ENCODE measurements around the gene EIF4G2.
"Not testable (repeated sequence)": the region's sequence is repeated elsewhere in the genome, so short reads cannot be mapped to it uniquely, and the experiment has no call there.

The EIF4G2 gene

GRCh38 chr11:10844356-10844755 is 35.6 kb upstream of the EIF4G2 start:
- Histone ChIP-seq H3K4me3 (ENCODE audit: low read length in 2 of 2) (no peak overlapping the region), H3K36me3 (ENCODE audit: control insufficient read depth in 2 of 2, insufficient read depth in 2 of 2, low read length in 2 of 2) (no peaks in the 10 kb centered on the region), H3K9ac (ENCODE audit: low read depth in 1 of 2, low read length in 2 of 2) (no peak overlapping the region), H3K27me3 (ENCODE audit: control insufficient read depth in 2 of 2, insufficient read depth in 2 of 2, low read length in 2 of 2) (no peaks in the 10 kb centered on the region), H3K9me3 (ENCODE audit: control insufficient read depth in 2 of 2, low read length in 2 of 2) (no peaks in the 10 kb centered on the region), H3K27ac (ENCODE audit: low read depth in 2 of 2, low read length in 2 of 2) (no peak overlapping the region), H3K4me1 (ENCODE audit: control insufficient read depth in 2 of 2, insufficient read depth in 2 of 2, low read length in 2 of 2) (peaks cover 6 to 10% of the 10 kb centered on the region in 2 donors)

- no peak overlapping the region for H3K9ac ChIP-seq (ENCODE audit: low read depth in 1 of 2, low read length in 2 of 2)
- no peaks in the 10 kb centered on the region for H3K9me3 ChIP-seq (ENCODE audit: control insufficient read depth in 2 of 2, low read length in 2 of 2)
- no peak overlapping the region for H3K27ac ChIP-seq (ENCODE audit: low read depth in 2 of 2, low read length in 2 of 2)
- no peaks in the 10 kb centered on the region for H3K36me3 ChIP-seq (ENCODE audit: control insufficient read depth in 2 of 2, insufficient read depth in 2 of 2, low read length in 2 of 2)
- H3K27me3 ChIP-seq (ENCODE audit: control insufficient read depth in 2 of 2, insufficient read depth in 2 of 2, low read length in 2 of 2) = no peaks in the 10 kb centered on the region
- H3K4me1 ChIP-seq (ENCODE audit: control insufficient read depth in 2 of 2, insufficient read depth in 2 of 2, low read length in 2 of 2) = peaks cover 0 to 5% of the 10 kb centered on the region in 2 donors
- no peak overlapping the region for H3K4me3 ChIP-seq (ENCODE audit: low read length in 2 of 2)
Measured at GRCh38 chr11:10838881-10839280, 30.2 kb upstream of the EIF4G2 start.

- Histone ChIP-seq H3K9ac (ENCODE audit: low read depth in 1 of 2, low read length in 2 of 2) (no peak overlapping the region), H3K27ac (ENCODE audit: low read depth in 2 of 2, low read length in 2 of 2) (no peak overlapping the region), H3K9me3 (ENCODE audit: control insufficient read depth in 2 of 2, low read length in 2 of 2) (no peaks in the 10 kb centered on the region), H3K27me3 (ENCODE audit: control insufficient read depth in 2 of 2, insufficient read depth in 2 of 2, low read length in 2 of 2) (no peaks in the 10 kb centered on the region), H3K36me3 (ENCODE audit: control insufficient read depth in 2 of 2, insufficient read depth in 2 of 2, low read length in 2 of 2) (no peaks in the 10 kb centered on the region), H3K4me1 (ENCODE audit: control insufficient read depth in 2 of 2, insufficient read depth in 2 of 2, low read length in 2 of 2) (peaks cover 0 to under 1% of the 10 kb centered on the region in 2 donors), H3K4me3 (ENCODE audit: low read length in 2 of 2) (no peak overlapping the region)
Measured at GRCh38 chr11:10838083-10838482, 29.4 kb upstream of the EIF4G2 start.

GRCh38 chr11:10836884-10837283 is 28.2 kb upstream of the EIF4G2 start:
- not testable (repeated sequence) for H3K4me3 ChIP-seq (ENCODE audit: low read length in 2 of 2); H3K27me3 ChIP-seq (ENCODE audit: control insufficient read depth in 2 of 2, insufficient read depth in 2 of 2, low read length in 2 of 2); H3K36me3 ChIP-seq (ENCODE audit: control insufficient read depth in 2 of 2, insufficient read depth in 2 of 2, low read length in 2 of 2); H3K9me3 ChIP-seq (ENCODE audit: control insufficient read depth in 2 of 2, low read length in 2 of 2); H3K4me1 ChIP-seq (ENCODE audit: control insufficient read depth in 2 of 2, insufficient read depth in 2 of 2, low read length in 2 of 2); H3K9ac ChIP-seq (ENCODE audit: low read depth in 1 of 2, low read length in 2 of 2); H3K27ac ChIP-seq (ENCODE audit: low read depth in 2 of 2, low read length in 2 of 2)

GRCh38 chr11:10829139-10829538 is 20.4 kb upstream of the EIF4G2 start:
- Histone ChIP-seq H3K27ac (ENCODE audit: low read depth in 2 of 2, low read length in 2 of 2) (no peak overlapping the region), H3K4me3 (ENCODE audit: low read length in 2 of 2) (no peak overlapping the region), H3K9ac (ENCODE audit: low read depth in 1 of 2, low read length in 2 of 2) (no peak overlapping the region), H3K9me3 (ENCODE audit: control insufficient read depth in 2 of 2, low read length in 2 of 2) (no peaks in the 10 kb centered on the region), H3K27me3 (ENCODE audit: control insufficient read depth in 2 of 2, insufficient read depth in 2 of 2, low read length in 2 of 2) (no peaks in the 10 kb centered on the region), H3K36me3 (ENCODE audit: control insufficient read depth in 2 of 2, insufficient read depth in 2 of 2, low read length in 2 of 2) (no peaks in the 10 kb centered on the region), H3K4me1 (ENCODE audit: control insufficient read depth in 2 of 2, insufficient read depth in 2 of 2, low read length in 2 of 2) (peaks cover 0 to 4% of the 10 kb centered on the region in 2 donors)

- H3K27ac ChIP-seq (ENCODE audit: low read depth in 2 of 2, low read length in 2 of 2) = no peak overlapping the region
Measured at GRCh38 chr11:10828402-10828801, 19.7 kb upstream of the EIF4G2 start.

GRCh38 chr11:10824888-10825287 is 16.2 kb upstream of the EIF4G2 start:
- Histone ChIP-seq H3K9me3 (ENCODE audit: control insufficient read depth in 2 of 2, low read length in 2 of 2) (no peaks in the 10 kb centered on the region), H3K27ac (ENCODE audit: low read depth in 2 of 2, low read length in 2 of 2) (no peak overlapping the region), H3K4me1 (ENCODE audit: control insufficient read depth in 2 of 2, insufficient read depth in 2 of 2, low read length in 2 of 2) (peaks cover 0 to 7% of the 10 kb centered on the region in 2 donors)

More at GRCh38 chr11:10828402-10828801, 19.7 kb upstream of the EIF4G2 start:
- Histone ChIP-seq H3K4me1 (ENCODE audit: control insufficient read depth in 2 of 2, insufficient read depth in 2 of 2, low read length in 2 of 2) (peaks cover 0 to 5% of the 10 kb centered on the region in 2 donors), H3K4me3 (ENCODE audit: low read length in 2 of 2) (no peak overlapping the region), H3K36me3 (ENCODE audit: control insufficient read depth in 2 of 2, insufficient read depth in 2 of 2, low read length in 2 of 2) (no peaks in the 10 kb centered on the region), H3K9me3 (ENCODE audit: control insufficient read depth in 2 of 2, low read length in 2 of 2) (no peaks in the 10 kb centered on the region), H3K27me3 (ENCODE audit: control insufficient read depth in 2 of 2, insufficient read depth in 2 of 2, low read length in 2 of 2) (no peaks in the 10 kb centered on the region), H3K9ac (ENCODE audit: low read depth in 1 of 2, low read length in 2 of 2) (no peak overlapping the region)

GRCh38 chr11:10823152-10823579 is 14.4 kb upstream of the EIF4G2 start:
- no peaks in the 10 kb centered on the region for H3K9me3 ChIP-seq (ENCODE audit: control insufficient read depth in 2 of 2, low read length in 2 of 2)
- H3K36me3 ChIP-seq (ENCODE audit: control insufficient read depth in 2 of 2, insufficient read depth in 2 of 2, low read length in 2 of 2) = no peaks in the 10 kb centered on the region
- H3K27ac ChIP-seq (ENCODE audit: low read depth in 2 of 2, low read length in 2 of 2) = peak overlapping the region in 1 of 2 donors; percentile 31
- H3K4me1 ChIP-seq (ENCODE audit: control insufficient read depth in 2 of 2, insufficient read depth in 2 of 2, low read length in 2 of 2) = peaks cover 0 to 3% of the 10 kb centered on the region in 2 donors
- H3K9ac ChIP-seq (ENCODE audit: low read depth in 1 of 2, low read length in 2 of 2) = no peak overlapping the region
- no peaks in the 10 kb centered on the region for H3K27me3 ChIP-seq (ENCODE audit: control insufficient read depth in 2 of 2, insufficient read depth in 2 of 2, low read length in 2 of 2)
- no peak overlapping the region for H3K4me3 ChIP-seq (ENCODE audit: low read length in 2 of 2)

More at GRCh38 chr11:10824888-10825287, 16.2 kb upstream of the EIF4G2 start:
- Histone ChIP-seq H3K27me3 (ENCODE audit: control insufficient read depth in 2 of 2, insufficient read depth in 2 of 2, low read length in 2 of 2) (no peaks in the 10 kb centered on the region), H3K4me3 (ENCODE audit: low read length in 2 of 2) (no peak overlapping the region), H3K9ac (ENCODE audit: low read depth in 1 of 2, low read length in 2 of 2) (no peak overlapping the region), H3K36me3 (ENCODE audit: control insufficient read depth in 2 of 2, insufficient read depth in 2 of 2, low read length in 2 of 2) (no peaks in the 10 kb centered on the region)

- H3K4me3 ChIP-seq (ENCODE audit: low read length in 2 of 2); H3K4me1 ChIP-seq (ENCODE audit: control insufficient read depth in 2 of 2, insufficient read depth in 2 of 2, low read length in 2 of 2); H3K9me3 ChIP-seq (ENCODE audit: control insufficient read depth in 2 of 2, low read length in 2 of 2); H3K27ac ChIP-seq (ENCODE audit: low read depth in 2 of 2, low read length in 2 of 2); H3K36me3 ChIP-seq (ENCODE audit: control insufficient read depth in 2 of 2, insufficient read depth in 2 of 2, low read length in 2 of 2); H3K9ac ChIP-seq (ENCODE audit: low read depth in 1 of 2, low read length in 2 of 2); H3K27me3 ChIP-seq (ENCODE audit: control insufficient read depth in 2 of 2, insufficient read depth in 2 of 2, low read length in 2 of 2): not testable (repeated sequence)
Measured at GRCh38 chr11:10822491-10822890, 13.8 kb upstream of the EIF4G2 start.

- Histone ChIP-seq H3K4me3 (ENCODE audit: low read length in 2 of 2) (no peak overlapping the region), H3K9ac (ENCODE audit: low read depth in 1 of 2, low read length in 2 of 2) (no peak overlapping the region)
Measured at GRCh38 chr11:10818594-10818993, 9.9 kb upstream of the EIF4G2 start.

GRCh38 chr11:10813945-10814344 is 5.2 kb upstream of the EIF4G2 start:
- H3K4me1 ChIP-seq (ENCODE audit: control insufficient read depth in 2 of 2, insufficient read depth in 2 of 2, low read length in 2 of 2) = peaks cover 0 to 2% of the 10 kb centered on the region in 2 donors
- H3K9me3 ChIP-seq (ENCODE audit: control insufficient read depth in 2 of 2, low read length in 2 of 2) = no peaks in the 10 kb centered on the region
- H3K9ac ChIP-seq (ENCODE audit: low read depth in 1 of 2, low read length in 2 of 2) = no peak overlapping the region
- H3K27ac ChIP-seq (ENCODE audit: low read depth in 2 of 2, low read length in 2 of 2) = no peak overlapping the region
- no peaks in the 10 kb centered on the region for H3K27me3 ChIP-seq (ENCODE audit: control insufficient read depth in 2 of 2, insufficient read depth in 2 of 2, low read length in 2 of 2)
- no peak overlapping the region for H3K4me3 ChIP-seq (ENCODE audit: low read length in 2 of 2)
- no peaks in the 10 kb centered on the region for H3K36me3 ChIP-seq (ENCODE audit: control insufficient read depth in 2 of 2, insufficient read depth in 2 of 2, low read length in 2 of 2)

More at GRCh38 chr11:10818594-10818993, 9.9 kb upstream of the EIF4G2 start:
- Histone ChIP-seq H3K27me3 (ENCODE audit: control insufficient read depth in 2 of 2, insufficient read depth in 2 of 2, low read length in 2 of 2) (no peaks in the 10 kb centered on the region), H3K27ac (ENCODE audit: low read depth in 2 of 2, low read length in 2 of 2) (no peak overlapping the region), H3K36me3 (ENCODE audit: control insufficient read depth in 2 of 2, insufficient read depth in 2 of 2, low read length in 2 of 2) (no peaks in the 10 kb centered on the region), H3K4me1 (ENCODE audit: control insufficient read depth in 2 of 2, insufficient read depth in 2 of 2, low read length in 2 of 2) (peaks cover 0 to 3% of the 10 kb centered on the region in 2 donors), H3K9me3 (ENCODE audit: control insufficient read depth in 2 of 2, low read length in 2 of 2) (no peaks in the 10 kb centered on the region)
